OCI-M1 (cell line): Measurements from ENCODE around the gene SERTAD2.

Source experiments
- DNase-seq: peaks from one replicate; lab custom pipeline; 2025; lab: John Stamatoyannopoulos, UW

SERTAD2 gene

DNA sequence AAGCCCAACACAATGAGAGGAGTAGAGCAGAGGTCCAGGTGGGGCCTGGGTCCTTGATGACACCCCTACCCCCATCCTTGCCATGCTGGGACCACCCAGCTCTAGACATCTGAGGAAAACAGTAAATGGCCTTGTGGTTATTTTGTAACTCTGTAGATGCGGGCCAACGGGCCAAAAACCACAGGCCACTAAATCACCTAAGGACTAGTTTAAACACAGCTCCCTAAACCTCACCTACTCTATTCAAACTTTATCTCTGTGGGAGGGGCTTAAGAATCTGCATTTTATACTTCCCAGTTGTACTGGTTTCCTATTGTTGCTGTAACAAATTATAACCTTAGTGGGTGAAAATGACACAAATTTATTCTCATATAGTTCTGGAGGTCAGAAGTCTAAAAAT is 19.0 kb upstream of the SERTAD2 start:
- DNase-seq, result peak; percentile 23

DNA sequence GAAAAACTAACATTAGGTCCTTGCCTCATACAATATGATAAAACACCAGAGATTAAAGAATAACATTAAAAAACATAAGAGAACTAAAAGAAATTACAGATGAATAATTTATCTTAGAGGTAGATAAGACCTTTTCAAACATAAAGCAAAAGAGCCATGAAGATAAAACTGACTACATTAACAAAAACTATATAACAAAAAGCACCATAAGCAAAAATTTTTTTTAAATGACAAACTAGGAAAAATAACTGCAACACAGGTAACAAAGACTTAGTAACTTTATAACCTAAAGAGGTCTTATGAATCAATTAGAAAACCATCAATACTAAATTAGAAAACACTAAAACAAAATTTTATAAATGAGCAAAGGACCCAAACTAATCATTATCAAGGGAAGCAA is 16.3 kb upstream of the SERTAD2 start:
- no peak for DNase-seq

DNA sequence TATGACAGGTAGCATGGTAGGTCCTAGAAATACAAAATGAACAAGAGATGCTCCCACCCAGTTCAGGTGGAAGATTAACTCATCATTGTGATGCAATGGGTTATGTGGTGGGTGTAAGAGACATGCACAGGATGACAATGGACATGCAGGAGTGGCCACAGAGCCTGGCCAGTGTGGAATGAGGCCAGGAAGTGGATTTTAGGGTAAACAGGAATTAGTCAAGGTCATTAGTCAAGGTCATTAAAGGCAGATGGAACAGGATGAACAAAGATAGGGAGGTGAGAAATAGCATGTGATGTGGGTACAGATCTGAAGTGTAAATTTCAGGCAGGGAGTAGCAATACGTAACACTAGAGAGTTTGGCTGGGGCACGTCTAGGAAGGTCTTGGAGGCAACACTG is 15.6 kb upstream of the SERTAD2 start:
- DNase-seq, result no peak

DNA sequence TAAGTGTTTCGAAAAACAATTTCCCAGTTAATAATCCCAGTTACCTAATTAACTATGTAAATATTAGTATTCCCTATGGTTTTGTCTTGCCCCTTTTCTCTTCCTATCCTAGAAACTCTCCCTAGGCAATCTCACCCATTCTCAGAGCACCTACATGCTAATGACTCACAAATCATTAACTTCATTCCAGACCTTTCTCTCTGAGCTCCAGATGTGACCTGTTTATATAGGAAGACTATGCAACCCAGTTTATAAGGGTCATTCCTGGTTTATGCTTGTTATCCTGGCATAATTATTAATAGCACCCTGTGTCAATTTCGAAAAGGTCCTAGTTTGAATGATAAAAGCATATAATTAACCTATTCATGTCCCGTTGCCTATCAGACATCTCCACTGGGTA is 14.8 kb upstream of the SERTAD2 start:
- DNase-seq, result no peak

DNA sequence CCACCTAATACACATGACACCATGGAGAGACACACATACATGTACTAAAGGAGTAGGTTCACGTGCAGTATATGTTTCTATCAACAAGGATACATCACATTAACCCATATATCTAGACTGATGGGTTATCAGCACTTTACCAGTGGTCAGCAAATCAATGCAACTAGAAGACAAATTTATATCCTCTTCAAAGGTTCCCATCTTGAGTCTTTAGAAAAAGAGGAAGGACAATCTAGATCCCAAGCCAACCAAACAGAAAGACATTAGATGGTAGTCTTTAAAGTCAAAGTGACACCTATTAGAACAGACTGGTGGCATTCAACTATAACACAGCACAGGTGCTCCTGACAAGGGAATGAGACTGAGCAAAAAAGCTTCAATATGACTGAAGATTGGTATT is 13.8 kb upstream of the SERTAD2 start:
- DNase-seq, result peak; percentile 21

DNA sequence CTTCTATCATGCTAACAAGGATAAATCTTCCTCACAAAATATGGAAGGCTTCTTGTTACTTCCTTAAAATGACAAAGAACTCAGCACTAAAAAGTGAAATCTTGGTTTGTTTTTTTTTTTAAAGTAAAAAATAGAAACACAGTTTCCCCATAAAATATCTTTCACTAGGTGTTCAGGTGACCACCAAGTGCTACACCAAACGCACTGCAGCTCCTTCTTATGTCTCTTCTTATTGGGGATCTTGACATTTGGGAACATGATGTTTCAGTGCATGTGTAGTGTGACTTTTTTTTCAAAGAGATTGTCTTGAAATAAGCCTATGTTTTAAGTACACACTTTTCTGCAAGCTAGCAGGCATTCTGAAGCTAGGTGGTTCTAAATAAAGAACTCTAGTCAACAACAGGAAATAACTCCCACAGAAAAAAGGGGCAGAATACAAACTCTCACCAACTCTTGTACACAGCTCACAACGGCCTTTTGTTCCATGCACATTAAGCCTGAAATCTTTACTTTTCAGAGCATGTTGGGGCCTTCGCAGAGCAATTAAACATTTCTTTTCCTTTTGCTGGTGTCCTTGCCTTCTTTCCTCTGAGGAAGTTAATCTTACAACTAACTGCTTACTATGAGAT is 13.2 kb upstream of the SERTAD2 start:
- DNase-seq, result no peak

DNA sequence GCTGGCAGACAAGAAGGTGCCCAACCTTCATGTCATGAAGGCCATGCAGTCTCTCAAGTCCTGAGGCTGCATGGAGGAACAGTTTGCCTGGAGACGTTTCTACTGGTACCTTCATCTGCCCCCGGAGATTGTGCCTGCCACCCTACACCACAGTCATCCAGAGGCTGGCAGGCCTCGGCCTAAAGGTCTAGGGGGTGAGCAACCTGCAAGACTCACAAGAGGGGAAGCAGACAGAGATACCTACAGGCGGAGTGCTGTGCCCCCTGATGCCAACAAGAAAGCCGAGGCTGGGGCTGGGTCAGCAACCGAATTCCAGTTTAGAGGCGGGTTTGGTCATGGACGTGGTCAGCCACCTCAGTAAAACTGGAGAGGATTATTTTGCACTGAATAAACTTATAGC is 12.0 kb upstream of the SERTAD2 start:
- no peak for DNase-seq

DNA sequence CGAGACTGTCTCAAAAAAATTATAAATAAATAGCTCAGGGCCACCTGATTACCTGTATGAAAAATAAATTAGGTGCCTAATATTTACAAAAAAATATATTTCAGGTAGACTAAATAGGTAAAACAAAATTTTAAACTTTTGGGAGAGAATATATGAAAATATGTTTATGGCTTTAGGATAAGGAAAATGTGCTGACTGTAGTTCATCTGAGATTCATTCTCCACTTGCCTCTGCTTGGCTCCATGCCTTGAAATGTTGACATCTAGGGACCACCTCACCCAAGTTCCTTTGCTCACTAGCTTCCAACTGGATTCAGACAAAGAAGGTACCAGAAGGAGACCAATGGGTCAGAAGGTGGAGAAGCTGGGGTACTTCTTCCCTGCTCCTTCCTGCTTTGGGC is 9.7 kb upstream of the SERTAD2 start:
- DNase-seq, result no peak

DNA sequence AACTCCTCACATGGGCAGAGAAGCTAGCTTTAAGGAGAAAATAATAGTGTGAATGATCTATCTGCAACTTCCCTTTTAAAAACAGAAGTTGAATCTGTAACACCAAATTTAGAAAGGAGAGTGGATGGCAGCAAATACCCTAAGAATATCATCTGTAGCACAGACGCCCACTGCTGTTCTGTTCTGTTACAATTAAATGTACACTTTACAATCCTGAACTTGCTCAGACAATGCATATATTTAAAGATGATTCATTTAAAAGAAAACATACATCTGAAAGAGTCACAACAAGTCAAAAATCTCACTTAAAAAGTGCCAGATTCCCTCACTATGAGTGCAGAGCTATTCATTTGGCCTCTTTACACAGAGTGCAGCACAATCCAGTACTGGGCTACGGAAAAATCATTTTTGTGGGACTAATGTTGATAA is 8.0 kb upstream of the SERTAD2 start:
- DNase-seq, result peak; percentile 70

DNA sequence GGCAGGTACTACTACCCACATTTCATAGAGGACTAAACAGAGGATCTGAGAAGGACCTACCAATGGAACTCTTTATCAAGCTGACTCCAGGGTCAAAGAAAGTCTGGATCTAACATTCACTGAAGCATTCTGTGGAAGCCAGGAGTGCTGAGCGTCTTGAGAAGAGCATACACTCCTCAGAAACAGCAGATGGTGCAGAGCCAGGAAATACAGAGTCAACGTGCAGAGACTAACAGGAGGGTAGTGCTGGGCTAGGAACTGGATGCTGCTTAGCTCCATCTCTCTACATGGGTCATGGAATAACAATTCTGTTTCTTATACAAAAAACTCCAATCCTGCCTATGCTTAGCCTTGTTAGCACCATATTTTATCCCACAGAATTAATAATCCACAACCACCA is 5.5 kb upstream of the SERTAD2 start:
- DNase-seq, result no peak

DNA sequence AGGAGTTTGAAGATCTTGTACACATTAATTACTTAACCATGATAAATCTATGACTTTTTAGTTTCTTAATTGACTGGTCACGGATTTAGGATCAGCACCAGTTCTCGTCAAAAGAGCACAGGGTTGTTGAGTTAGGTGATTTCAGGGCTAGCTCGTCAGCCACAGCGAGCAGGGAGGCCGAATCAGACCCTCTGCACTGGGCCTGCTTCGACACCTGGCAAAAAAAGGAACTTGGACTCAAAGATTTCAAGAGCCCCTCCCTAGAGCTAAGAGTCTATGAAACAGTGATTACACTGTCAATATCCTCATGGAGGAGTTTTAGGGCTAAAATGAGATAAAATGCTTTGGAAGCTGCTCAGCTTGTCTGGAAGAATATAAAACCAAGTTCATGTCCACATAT is 4.6 kb upstream of the SERTAD2 start:
- DNase-seq, result peak; percentile 12

DNA sequence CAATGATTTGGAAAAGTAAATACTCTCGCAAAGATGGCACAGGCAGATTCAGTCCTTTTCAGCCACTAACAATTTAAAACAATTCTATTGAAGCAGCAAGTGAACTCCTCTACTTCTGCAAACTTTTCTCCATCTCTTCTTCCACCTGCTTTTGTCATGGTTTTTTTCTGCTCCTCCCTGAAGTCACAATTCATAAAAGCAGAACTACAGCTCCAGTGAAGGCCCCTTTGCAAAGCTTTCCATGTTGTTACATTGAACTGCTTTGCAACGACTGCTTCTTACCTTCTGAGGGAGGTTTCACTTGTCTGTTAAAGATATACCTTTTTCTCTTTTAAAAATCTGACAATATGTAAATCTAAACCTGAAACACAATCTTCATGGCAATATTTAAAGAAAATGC is 3.7 kb upstream of the SERTAD2 start:
- peak; percentile 50 for DNase-seq

DNA sequence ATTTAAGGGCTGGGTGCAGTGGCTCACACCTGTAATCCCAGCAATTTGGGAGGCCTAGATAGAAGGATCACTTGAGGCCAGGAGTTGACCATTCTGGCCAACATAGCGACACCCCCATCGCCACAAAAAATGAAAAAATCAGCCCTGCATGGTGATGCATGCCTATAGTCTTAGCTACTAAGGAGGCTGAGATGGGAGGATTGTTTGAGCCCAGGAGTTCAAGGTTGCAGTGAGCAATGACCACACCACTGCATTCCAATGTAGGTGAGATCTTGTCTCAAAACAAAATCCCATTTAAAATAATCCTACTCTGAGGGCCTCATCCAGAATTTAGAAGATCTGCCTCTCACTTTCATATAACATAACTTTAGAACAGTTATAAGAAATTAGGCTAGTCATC is 2.7 kb upstream of the SERTAD2 start:
- no peak for DNase-seq

DNA sequence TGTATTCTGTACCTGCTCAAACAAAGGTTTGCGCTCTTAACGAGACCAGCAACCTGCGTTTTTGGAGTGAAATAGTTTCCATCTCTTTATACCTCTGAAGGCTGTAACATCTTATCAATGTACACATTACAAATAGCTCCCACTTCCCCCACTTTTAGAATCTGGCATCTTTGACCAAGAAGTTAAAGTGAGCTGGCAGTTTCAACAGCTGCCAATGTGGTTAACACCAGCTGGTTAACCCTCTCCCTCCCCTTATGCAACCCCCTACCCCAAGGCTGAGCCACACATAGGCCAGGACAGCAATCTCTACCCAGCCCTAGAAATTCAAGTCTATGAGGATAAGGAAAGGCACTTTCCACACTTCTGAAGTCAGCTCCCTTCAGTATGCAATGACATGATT is 2.2 kb upstream of the SERTAD2 start:
- DNase-seq, result peak; percentile 51

DNA sequence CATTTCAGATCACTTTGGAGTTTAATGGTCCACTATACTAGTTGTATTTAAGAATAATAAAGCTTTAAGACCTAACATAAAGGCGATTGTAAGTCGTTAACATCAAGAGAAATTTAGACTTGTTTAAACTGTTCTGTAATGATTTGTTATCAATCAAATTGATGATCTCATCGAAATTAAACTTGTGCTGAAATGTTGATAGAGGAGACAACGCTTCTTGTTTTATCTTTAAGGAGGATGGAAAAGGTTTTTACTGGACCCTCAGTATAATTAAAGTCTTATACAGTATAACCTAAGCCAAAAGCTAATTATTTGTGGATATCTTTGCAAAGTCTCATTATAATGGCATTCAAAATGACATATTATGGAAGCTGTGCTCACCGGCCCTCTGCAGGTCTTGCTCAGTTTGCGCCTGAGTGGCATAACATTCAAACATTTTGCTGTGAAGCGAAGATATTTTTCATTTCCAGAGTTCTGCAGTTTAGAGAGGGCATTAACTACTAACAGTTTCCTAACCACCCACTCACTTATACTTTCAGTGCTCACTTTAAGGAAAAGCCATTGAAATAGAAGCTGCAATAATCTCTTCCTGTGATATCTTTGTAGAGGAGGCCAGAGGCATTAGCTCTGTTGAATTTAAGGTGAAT is 1.4 kb upstream of the SERTAD2 start:
- peak; percentile 42 for DNase-seq

DNA sequence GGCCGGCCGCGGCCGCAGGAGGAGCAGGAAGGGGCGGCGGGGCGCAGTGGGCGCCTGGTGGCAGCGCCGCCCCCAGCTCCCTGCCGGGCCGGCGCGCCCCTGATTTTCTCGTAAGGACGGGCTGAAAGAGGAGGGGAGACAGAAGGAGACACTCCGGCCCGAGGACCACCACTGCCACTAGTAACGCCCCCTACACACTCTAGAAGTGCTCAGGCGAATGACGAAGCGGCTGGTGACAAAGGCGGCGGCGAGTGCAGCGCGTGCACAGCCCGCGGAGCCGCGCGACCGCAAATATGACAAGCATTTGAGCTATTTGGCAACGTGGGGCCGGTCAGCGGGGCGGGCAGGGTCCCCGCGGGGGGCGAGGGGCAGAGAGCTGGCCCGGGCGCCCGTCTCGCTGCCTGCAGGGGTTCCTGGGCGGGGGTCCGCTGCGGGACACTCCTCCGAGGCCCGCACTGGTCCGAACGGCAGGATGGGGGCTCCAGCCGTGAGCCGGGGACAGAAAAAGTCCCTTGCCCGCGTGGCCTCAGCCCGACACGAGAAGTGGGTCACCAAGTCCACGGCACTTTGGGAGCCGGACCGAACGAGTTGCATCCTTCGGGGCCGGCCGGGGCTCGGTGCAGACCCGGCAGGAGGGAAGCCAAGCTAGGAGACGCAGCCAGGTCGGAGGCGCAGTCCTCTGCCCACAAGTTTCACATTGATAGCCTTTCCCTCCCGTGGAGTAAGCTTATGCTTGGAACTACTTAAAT is 524 bp upstream of the SERTAD2 start:
- peak; percentile 89 for DNase-seq

DNA sequence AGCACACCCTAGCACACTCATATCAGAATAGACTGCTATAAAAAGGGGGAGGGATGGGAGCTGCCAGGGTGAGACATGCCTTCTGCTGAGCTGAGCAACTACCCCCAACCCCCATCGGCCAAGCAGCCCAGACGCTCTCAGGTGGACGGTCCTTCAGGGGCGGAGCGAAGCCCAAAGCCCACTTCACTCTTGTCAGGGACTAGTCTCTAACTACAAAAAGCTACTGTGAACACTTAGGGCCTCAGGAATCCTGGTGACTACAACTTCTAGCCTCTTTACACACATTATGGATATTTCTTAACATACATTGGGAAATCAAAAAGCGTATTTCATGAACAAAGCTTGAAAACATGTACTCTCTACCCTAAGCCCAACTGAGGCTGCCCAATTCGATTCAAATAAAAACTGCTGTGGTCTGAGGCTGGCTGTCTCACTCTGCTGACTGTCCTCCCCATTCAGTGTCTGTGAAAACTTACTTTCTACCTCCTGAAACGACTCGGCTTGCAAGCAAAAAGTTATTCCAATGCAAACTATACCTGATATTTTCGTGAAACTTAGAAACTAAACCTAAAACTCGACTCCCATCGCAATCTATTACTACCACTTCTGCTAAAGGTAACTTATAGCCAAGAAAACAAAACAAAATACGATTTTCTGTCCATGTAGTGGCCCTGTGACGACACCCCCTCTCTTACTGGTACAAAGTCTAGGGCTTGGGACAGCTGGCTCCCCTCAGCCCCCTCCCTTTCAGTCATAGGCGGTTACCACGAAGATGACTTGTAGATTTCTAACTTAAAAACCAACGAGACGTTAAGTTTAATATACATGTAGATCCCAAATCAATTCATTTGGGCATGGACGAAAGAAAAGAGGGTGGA is 1.2 kb downstream of the SERTAD2 start:
- DNase-seq, result peak; percentile 72

DNA sequence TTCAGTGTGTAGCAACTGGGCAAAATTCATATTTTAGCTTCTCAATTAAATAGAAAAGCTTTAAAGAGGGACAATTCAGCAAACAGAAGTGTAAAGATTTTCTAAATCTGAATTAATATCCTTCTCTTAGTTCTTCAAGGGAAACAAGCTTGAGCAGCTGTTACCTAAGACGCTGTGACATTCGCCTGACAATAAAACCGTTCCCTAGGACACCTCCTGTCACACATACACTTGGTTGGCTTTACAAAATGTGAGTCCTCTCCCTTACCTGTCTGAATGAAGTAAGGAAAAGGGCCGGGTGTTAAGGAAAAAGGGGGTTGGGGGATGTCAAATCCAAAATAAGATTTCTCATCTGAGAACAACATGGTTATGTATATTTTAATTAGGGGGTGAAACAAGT is 2.1 kb downstream of the SERTAD2 start:
- peak; percentile 14 for DNase-seq

DNA sequence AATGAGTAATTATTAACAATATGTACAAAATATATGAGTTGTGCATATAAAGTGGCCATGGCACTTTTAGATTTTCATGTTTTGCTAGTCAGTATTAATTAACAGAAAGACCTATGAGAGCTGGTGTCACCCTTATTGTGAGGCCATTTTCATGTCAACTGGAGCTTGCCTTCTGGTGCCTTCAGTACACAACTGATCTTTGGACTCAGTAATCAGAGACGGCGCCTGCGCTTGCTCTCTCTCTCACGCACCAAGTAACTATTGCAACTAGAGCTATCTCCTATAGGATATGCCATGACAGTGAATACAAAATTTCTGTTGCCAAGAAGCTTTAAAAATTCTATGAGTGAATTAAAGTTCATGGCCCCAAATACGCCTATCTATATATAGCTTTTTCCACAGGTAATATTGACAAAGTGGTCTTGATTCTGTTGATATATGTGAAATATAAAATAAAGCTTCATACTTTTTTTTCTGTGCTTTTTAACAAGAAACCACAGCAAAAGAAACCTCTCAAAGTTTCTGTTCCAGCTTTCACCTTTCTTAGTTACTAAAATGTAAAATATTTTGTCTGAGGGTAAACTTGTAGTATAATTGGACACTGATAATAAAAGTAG is 2.9 kb downstream of the SERTAD2 start:
- peak; percentile 61 for DNase-seq

DNA sequence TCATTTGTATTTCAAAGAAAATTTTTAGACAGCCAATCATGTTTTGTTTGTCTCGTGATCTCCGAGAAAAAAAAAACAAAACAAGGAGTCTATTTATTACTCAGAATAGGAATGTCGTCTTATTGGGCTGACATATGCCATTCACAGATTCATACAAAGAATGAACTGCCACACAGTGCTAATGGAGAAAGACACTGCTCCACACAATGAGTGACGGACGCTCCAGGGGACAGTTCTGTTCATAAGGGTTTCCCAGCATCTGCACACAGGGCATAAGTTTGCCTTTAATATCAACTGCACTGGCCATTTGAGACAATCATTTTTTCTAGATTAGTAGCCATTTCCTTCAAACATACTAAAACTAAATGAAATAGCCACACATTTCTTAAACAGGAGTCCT is 3.4 kb downstream of the SERTAD2 start:
- peak; percentile 34 for DNase-seq

DNA sequence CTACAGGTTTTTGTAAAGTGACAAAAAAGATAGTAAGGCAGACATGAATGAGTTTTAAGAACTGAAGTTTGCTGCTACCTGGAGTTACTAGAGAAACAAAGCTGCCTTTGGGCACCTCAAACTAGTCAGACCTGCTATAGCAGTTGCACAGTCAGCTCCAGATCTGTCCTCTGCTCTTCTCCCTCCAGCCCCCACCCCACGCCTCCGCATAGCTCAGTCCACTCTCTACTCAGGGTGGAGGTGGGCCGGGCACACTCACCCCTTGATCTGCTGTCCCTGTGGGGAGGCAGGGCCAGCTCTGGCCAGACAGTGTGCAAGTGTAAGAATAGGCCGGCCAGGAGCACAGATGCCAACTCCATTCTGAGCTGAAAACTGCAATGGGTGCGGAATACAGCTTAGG is 4.1 kb downstream of the SERTAD2 start:
- peak; percentile 52 for DNase-seq

DNA sequence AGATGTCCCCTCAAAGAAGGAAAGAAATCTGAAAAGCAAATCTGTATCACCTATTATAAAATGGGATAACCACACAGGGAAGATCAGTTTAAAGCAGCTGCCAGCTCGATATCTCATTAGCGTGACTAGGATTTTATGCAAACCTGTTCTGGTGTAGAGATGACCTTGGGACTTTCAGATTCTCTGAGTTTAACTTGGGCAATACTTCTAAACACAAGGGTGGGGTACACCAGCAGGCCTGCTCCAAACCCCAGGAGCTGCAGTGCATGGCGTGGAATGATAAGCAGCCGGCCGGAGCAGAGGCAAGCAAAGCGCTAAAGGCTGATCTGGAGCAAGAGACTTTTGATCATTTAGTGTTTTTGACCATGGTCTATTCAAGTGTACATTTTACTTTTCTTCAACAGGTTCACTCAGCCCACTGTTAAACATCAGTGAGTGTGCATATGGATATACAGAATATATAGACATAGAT is 4.7 kb downstream of the SERTAD2 start:
- DNase-seq, result peak; percentile 80
